Prostate gland (tissue), 2 donors: ENCODE data around the gene OR1F1. TPM values are rescaled to one million over a fixed set of nuclear protein-coding genes. Genes with fewer than 3 reads are reported as not detected.
A peak's percentile ranks its signal among the peaks of the same experiment; 100 is the strongest.

Source experiments
- DNase-seq: peaks from one replicate; pipeline ENCODE4 v3.0.0-alpha.2; 2019; ENCODE audit warnings: low spot score
- H3K27ac ChIP-seq, 2 donors: fragments of 200-600 bp; sonication (generic); 2 replicates each; pipeline ENCODE4 v1.5.1; 2017 to 2019
- H3K27me3 ChIP-seq: fragments of 200-600 bp; sonication (generic); replicated peaks from 2 replicates; pipeline ENCODE4 v1.5.1; 2019; ENCODE audit not compliant: insufficient read depth
- H3K36me3 ChIP-seq, 2 donors: fragments of 200-600 bp; sonication (generic); 1 replicate in 1 of 2; 2 replicates in 1 of 2; pipeline versions ENCODE4 v1.5.1 to v1.8.1; 2017 to 2019
- H3K4me1 ChIP-seq: fragments of 200-600 bp; sonication (generic); replicated peaks from 2 replicates; pipeline ENCODE4 v1.5.1; 2019
- H3K4me3 ChIP-seq, 2 donors: fragments of 200-600 bp; sonication (generic); 2 replicates each; pipeline ENCODE4 v1.5.1; 2017 to 2019
- H3K9me3 ChIP-seq: fragments of 200-600 bp; sonication (generic); 2 replicates; pipeline ENCODE4 v1.5.1; 2017
- CTCF ChIP-seq, 4 experiments: fragments of 200-600 bp in 2 of 4; fragments of 450-650 bp in 2 of 4; sonication (generic) in 2 of 4; IDR thresholded peaks; 1 replicate in 3 of 4; 2 replicates in 1 of 4; pipeline ENCODE4 v1.5.1; 2016 to 2019; ENCODE audit warnings: antibody characterized with exemption in 4 of 4, mild to moderate bottlenecking in 2 of 4, moderate library complexity in 2 of 4
- POLR2A ChIP-seq: fragments of 450-650 bp; IDR thresholded peaks from one replicate; pipeline ENCODE4 v1.6.1; 2016; ENCODE audit warnings: antibody characterized with exemption, mild to moderate bottlenecking
- POLR2AphosphoS5 ChIP-seq: sonication (generic); formaldehyde crosslinking; IDR thresholded peaks from one replicate; pipeline ENCODE4 v1.6.1; 2017; ENCODE audit warnings: antibody characterized with exemption
- WGBS: methylation state at CpG from one replicate; pipeline ENCODE4 v1.1.5; 2018; 5-methylcytosine and 5-hydroxymethylcytosine counted together
- intact Hi-C: fragments of 100-400 bp; cut with DNase I; formaldehyde crosslinking; loops from one replicate; pipeline ENCODE4 v1.14.2; 2022
- total RNA-seq, 2 donors: library from RNA; depleted of rRNA; stranded (reverse); fragments of >200 nt; gene quantifications; one replicate each; pipeline ENCODE4 v1.1.0, GENCODE V29; 2016

OR1F1 gene
- total RNA-seq, 2 donors from 2014 or later: not detected

- peaks cover 6% of the 10 kb centered on the region for H3K4me1 ChIP-seq
- no peaks in the 10 kb centered on the region for H3K27me3 ChIP-seq
- no peak for TF ChIP-seq POLR2AphosphoS5
- TF ChIP-seq CTCF (IDR thresholded peaks at IDR 0.05): no peak
- no peak for TF ChIP-seq POLR2A
- intact Hi-C loops: no loop called here
- H3K27ac ChIP-seq: no peak overlapping the region
- no peak for DNase-seq
- H3K36me3 ChIP-seq: no peaks in the 10 kb centered on the region
- H3K9me3 ChIP-seq: no peaks in the 10 kb centered on the region
- 91% methylated on average over 16 of the region's 16 CpGs for WGBS
- H3K4me3 ChIP-seq: no peak overlapping the region
These were observed 40.8 kb upstream of the OR1F1 start for GRCh38 chr16:3147046-3147756.

GRCh38 chr16:3147757-3148104 is 40.3 kb upstream of the OR1F1 start:
- Histone ChIP-seq H3K27me3 (no peaks in the 10 kb centered on the region), H3K36me3 (no peaks in the 10 kb centered on the region), H3K27ac (no peak overlapping the region), H3K4me3 (no peak overlapping the region), H3K9me3 (no peaks in the 10 kb centered on the region), H3K4me1 (peaks cover 6% of the 10 kb centered on the region)
- WGBS: 98% methylated on average over 5 of the region's 5 CpGs
- no peak for TF ChIP-seq POLR2A
- no peak for TF ChIP-seq CTCF (IDR thresholded peaks at IDR 0.05)
- no peak for TF ChIP-seq POLR2AphosphoS5
- intact Hi-C loops: no loop called here
- no peak for DNase-seq

GRCh38 chr16:3148256-3149192 is 39.5 kb upstream of the OR1F1 start:
- H3K27me3 ChIP-seq: no peaks in the 10 kb centered on the region
- DNase-seq: no peak
- no peaks in the 10 kb centered on the region for H3K36me3 ChIP-seq
- H3K27ac ChIP-seq: no peak overlapping the region
- 93% methylated on average over 13 of the region's 13 CpGs for WGBS
- peaks cover 6% of the 10 kb centered on the region for H3K4me1 ChIP-seq
- no peak for TF ChIP-seq POLR2A
- no peak for TF ChIP-seq CTCF (IDR thresholded peaks at IDR 0.05)
- TF ChIP-seq POLR2AphosphoS5: no peak
- H3K4me3 ChIP-seq: no peak overlapping the region
- no peaks in the 10 kb centered on the region for H3K9me3 ChIP-seq
- intact Hi-C loops: no loop called here

- H3K27ac ChIP-seq: peak overlapping the region; percentile 84 to 89
- H3K9me3 ChIP-seq: no peaks in the 10 kb centered on the region
- peaks cover 6% of the 10 kb centered on the region for H3K4me1 ChIP-seq
- DNase-seq: no peak
- 96% methylated on average over 6 of the region's 6 CpGs for WGBS
- no peaks in the 10 kb centered on the region for H3K36me3 ChIP-seq
- intact Hi-C loops: no loop called here
- peak overlapping the region in 1 of 2 donors; percentile 65 for H3K4me3 ChIP-seq
- no peaks in the 10 kb centered on the region for H3K27me3 ChIP-seq
- TF ChIP-seq POLR2AphosphoS5 (no peak), CTCF (IDR thresholded peaks at IDR 0.05) (no peak), POLR2A (no peak)
These were observed 38.8 kb upstream of the OR1F1 start for GRCh38 chr16:3149193-3149530.
